H9 (cell line): Measurements from ENCODE around the gene ZNF416. TPM values are rescaled to one million over a fixed set of nuclear protein-coding genes. Genes with fewer than 3 reads are reported as not detected.

Experiments used
- DNase-seq: peaks from one replicate; pipeline ENCODE4 v3.0.0-alpha.2; 2017
- H2AFZ ChIP-seq: one replicate; pipeline ENCODE4 v1.6.1; 2013; ENCODE audit warnings: mild to moderate bottlenecking, low read length, control low read depth, moderate library complexity
- H2AK5ac ChIP-seq: 2 replicates; pipeline ENCODE4 v1.6.1; 2013; ENCODE audit warnings: low read length, control low read depth, mixed read lengths; ENCODE audit not compliant: insufficient read length
- H2BK120ac ChIP-seq: one replicate; pipeline ENCODE4 v1.6.1; 2013; ENCODE audit warnings: low read depth, mild to moderate bottlenecking, low read length, control low read depth, inconsistent platforms; ENCODE audit not compliant: poor library complexity, severe bottlenecking
- H2BK12ac ChIP-seq: 2 replicates; pipeline ENCODE4 v1.6.1; 2013; ENCODE audit warnings: low read length, control low read depth, mixed read lengths, low read depth; ENCODE audit not compliant: insufficient read length
- H2BK15ac ChIP-seq: 2 replicates; pipeline ENCODE4 v1.6.1; 2013; ENCODE audit warnings: low read depth, low read length, control low read depth
- H2BK20ac ChIP-seq: one replicate; pipeline ENCODE4 v1.6.1; 2013; ENCODE audit warnings: low read depth, mild to moderate bottlenecking, low read length, control low read depth, inconsistent platforms; ENCODE audit not compliant: poor library complexity, severe bottlenecking
- H2BK5ac ChIP-seq: 2 replicates; pipeline ENCODE4 v1.6.1; 2013; ENCODE audit warnings: low read length, control low read depth, mixed read lengths; ENCODE audit not compliant: insufficient read length
- H3K14ac ChIP-seq: 2 replicates; pipeline ENCODE4 v1.6.1; 2013; ENCODE audit warnings: low read length, control low read depth; ENCODE audit not compliant: insufficient read depth
- H3K18ac ChIP-seq: 2 replicates; pipeline ENCODE4 v1.6.1; 2013; ENCODE audit warnings: low read depth, mild to moderate bottlenecking, mixed read lengths, low read length, control low read depth; ENCODE audit not compliant: insufficient read length
- H3K23ac ChIP-seq: 2 replicates; pipeline ENCODE4 v1.6.1; 2013; ENCODE audit warnings: low read length, control low read depth, mixed read lengths, low read depth; ENCODE audit not compliant: insufficient read length
- H3K23me2 ChIP-seq: 2 replicates; pipeline ENCODE4 v1.6.1; 2013; ENCODE audit warnings: low read depth, mild to moderate bottlenecking, mixed read lengths, low read length, control low read depth; ENCODE audit not compliant: insufficient read length, poor library complexity, severe bottlenecking
- H3K27ac ChIP-seq: 2 replicates; pipeline ENCODE4 v1.5.1; 2013; ENCODE audit warnings: low read length, control low read depth, mixed read lengths, low read depth; ENCODE audit not compliant: insufficient read length
- H3K27me3 ChIP-seq: 2 replicates; pipeline ENCODE4 v1.6.1; 2013; ENCODE audit warnings: low read length, control low read depth, inconsistent platforms; ENCODE audit not compliant: insufficient read depth
- H3K4ac ChIP-seq: 2 replicates; pipeline ENCODE4 v1.6.1; 2013; ENCODE audit warnings: low read depth, mild to moderate bottlenecking, control low read depth, inconsistent platforms, low read length, moderate library complexity
- H3K4me1 ChIP-seq: 2 replicates; pipeline ENCODE4 v1.6.1; 2013; ENCODE audit warnings: low read length, control low read depth, inconsistent platforms; ENCODE audit not compliant: insufficient read depth
- H3K4me2 ChIP-seq: 2 replicates; pipeline ENCODE4 v1.6.1; 2013; ENCODE audit warnings: low read length, control low read depth, mixed read lengths; ENCODE audit not compliant: insufficient read length, insufficient read depth
- H3K56ac ChIP-seq: 2 replicates; pipeline ENCODE4 v1.6.1; 2013; ENCODE audit warnings: low read depth, mild to moderate bottlenecking, mixed read lengths, low read length, control low read depth; ENCODE audit not compliant: insufficient read length
- H3K79me1 ChIP-seq: 2 replicates; pipeline ENCODE4 v1.6.1; 2013; ENCODE audit warnings: low read depth, mild to moderate bottlenecking, moderate library complexity, low read length, control low read depth, inconsistent platforms; ENCODE audit not compliant: insufficient read depth, poor library complexity, severe bottlenecking
- H3K79me2 ChIP-seq: 2 replicates; pipeline ENCODE4 v1.6.1; 2013; ENCODE audit warnings: low read length, control low read depth, inconsistent platforms; ENCODE audit not compliant: insufficient read depth
- H3K9ac ChIP-seq: 2 replicates; pipeline ENCODE4 v1.6.1; 2013; ENCODE audit warnings: low read length, control low read depth, mixed read lengths; ENCODE audit not compliant: insufficient read length; ENCODE audit errors: extremely low read depth
- H3K9me3 ChIP-seq: one replicate; pipeline ENCODE4 v1.6.1; 2013; ENCODE audit warnings: low read depth, low read length, inconsistent platforms; ENCODE audit not compliant: control insufficient read depth
- H3T11ph ChIP-seq: one replicate; pipeline ENCODE4 v1.6.1; 2013; ENCODE audit warnings: mild to moderate bottlenecking, low read length, control low read depth, inconsistent platforms
- H4K20me1 ChIP-seq: one replicate; pipeline ENCODE4 v1.6.1; 2013; ENCODE audit not compliant: control insufficient read depth, insufficient read length, insufficient read depth
- H4K5ac ChIP-seq: 2 replicates; pipeline ENCODE4 v1.6.1; 2013; ENCODE audit warnings: low read depth, mild to moderate bottlenecking, mixed read lengths, low read length, control low read depth; ENCODE audit not compliant: insufficient read length
- H4K8ac ChIP-seq: replicated peaks from 2 replicates; pipeline ENCODE4 v1.6.1; 2013; ENCODE audit warnings: low read length, control low read depth, mixed read lengths, low read depth; ENCODE audit not compliant: insufficient read length
- H4K91ac ChIP-seq: 2 replicates; pipeline ENCODE4 v1.6.1; 2013; ENCODE audit warnings: low read depth, mild to moderate bottlenecking, moderate library complexity, mixed read lengths, low read length, control low read depth; ENCODE audit not compliant: insufficient read length
- H3K27ac Mint-ChIP-seq, 3 experiments: 2 replicates in 2 of 3; 3 replicates in 1 of 3; pipeline ENCODE4 v1.8.0; 2020 to 2021; ENCODE audit warnings: mixed read lengths in 3 of 3, mild to moderate bottlenecking in 1 of 3, moderate library complexity in 1 of 3
- H3K27me3 Mint-ChIP-seq: 2 replicates; pipeline ENCODE4 v1.8.0; 2021; ENCODE audit warnings: low read depth, mild to moderate bottlenecking, moderate library complexity, mixed read lengths
- H3K36me3 Mint-ChIP-seq, 3 experiments: 2 replicates in 2 of 3; 3 replicates in 1 of 3; pipeline ENCODE4 v1.8.0; 2020 to 2021; ENCODE audit warnings: low read depth in 3 of 3, mixed read lengths in 3 of 3; ENCODE audit not compliant: insufficient read depth in 1 of 3
- H3K4me1 Mint-ChIP-seq, 2 experiments: 2 replicates each; pipeline ENCODE4 v1.8.0; 2020; ENCODE audit warnings: mixed read lengths in 2 of 2
- H3K4me3 Mint-ChIP-seq, 2 experiments: 2 replicates in 1 of 2; 3 replicates in 1 of 2; pipeline ENCODE4 v1.8.0; 2020 to 2021; ENCODE audit warnings: mild to moderate bottlenecking in 2 of 2, mixed read lengths in 2 of 2, moderate library complexity in 1 of 2
- H3K9me3 Mint-ChIP-seq, 2 experiments: 2 replicates in 1 of 2; 3 replicates in 1 of 2; pipeline ENCODE4 v1.8.0; 2020; ENCODE audit warnings: mild to moderate bottlenecking in 2 of 2, mixed read lengths in 2 of 2, moderate library complexity in 1 of 2
- CTCF ChIP-seq: fragments of 200-600 bp; sonication (generic); conservative IDR thresholded peaks from 3 replicates; pipeline ENCODE4 v1.8.0; 2021; ENCODE audit warnings: antibody characterized with exemption, mild to moderate bottlenecking
- WGBS: extraction: QIAGEN DNeasy Blood & Tissue Kit; methylation state at CpG from one replicate; pipeline ENCODE4 v1.1.7; 2013; ENCODE audit warnings: missing lambda C conversion rate, low lambda C conversion rate, mixed read lengths; ENCODE audit not compliant: insufficient read length; ENCODE audit errors: extremely low coverage; 5-methylcytosine and 5-hydroxymethylcytosine counted together
- total RNA-seq: library from RNA; stranded (reverse); gene quantifications from 2 replicates; pipeline ENCODE4 v1.2.1, GENCODE V29; 2021

ZNF416 gene
- total RNA-seq, 1 experiment from 2014 or later = 10.9 TPM

GRCh38 chr19:57587529-57587928, 8.8 kb upstream of the ZNF416 start:
- Mint-ChIP-seq H3K4me3 (no peak overlapping the region; a peak in 1 of 5 replicates), H3K27me3 (peaks cover 12% of the 10 kb centered on the region), H3K9me3 (peaks cover 88 to 92% of the 10 kb centered on the region in 2 experiments), H3K4me1 (peaks cover 0 to 10% of the 10 kb centered on the region in 2 experiments; a peak in 2 of 4 replicates), H3K27ac (no peak overlapping the region), H3K36me3 (peaks cover 85 to 88% (median 87%) of the 10 kb centered on the region in 3 experiments)
- Histone ChIP-seq H4K8ac (no peak overlapping the region), H4K20me1 (no peaks in the 10 kb centered on the region), H2BK15ac (no peak overlapping the region), H2AFZ (no peak overlapping the region), H3K79me2 (peaks cover 14% of the 10 kb centered on the region), H3K27ac (no peak overlapping the region), H3K56ac (no peak overlapping the region), H3K27me3 (no peaks in the 10 kb centered on the region), H3K23me2 (peaks cover 9% of the 10 kb centered on the region), H3K9me3 (peaks cover 45% of the 10 kb centered on the region), H3K4me2 (no peak overlapping the region), H2BK5ac (no peak overlapping the region), H3K9ac (no peak overlapping the region), H3K23ac (no peak overlapping the region), H2BK120ac (no peak overlapping the region), H4K5ac (no peak overlapping the region), H2BK20ac (no peak overlapping the region), H3K4me1 (peaks cover 6% of the 10 kb centered on the region), H3K4ac (no peak overlapping the region), H2BK12ac (no peak overlapping the region), H3K18ac (no peak overlapping the region), H4K91ac (no peak overlapping the region), H2AK5ac (no peak overlapping the region), H3K14ac (no peak overlapping the region), H3T11ph (no peak overlapping the region), H3K79me1 (peaks cover 11% of the 10 kb centered on the region)
- DNase-seq = no peak
- no CpG with 5 or more reads among the region's 1 CpG for WGBS
- TF ChIP-seq CTCF = no peak
